OCI-LY3 (cell line): ENCODE measurements around the gene ERGIC1.

ENCODE experiments used
- EZH2phosphoT487 ChIP-seq: fragments of 200-600 bp; shearing (Covaris generic); IDR thresholded peaks from 2 replicates; pipeline ENCODE4 v1.6.1; 2018; ENCODE audit warnings: antibody characterized with exemption, mixed run types, low read depth
- TF ChIP-seq, protein P1 (sequence below): fragments of 200-600, 300-600 bp; sonication (generic); IDR thresholded peaks from 2 replicates; pipeline ENCODE4 v1.5.1; 2014; ENCODE audit warnings: antibody characterized with exemption, low read length, low read depth

DNA sequence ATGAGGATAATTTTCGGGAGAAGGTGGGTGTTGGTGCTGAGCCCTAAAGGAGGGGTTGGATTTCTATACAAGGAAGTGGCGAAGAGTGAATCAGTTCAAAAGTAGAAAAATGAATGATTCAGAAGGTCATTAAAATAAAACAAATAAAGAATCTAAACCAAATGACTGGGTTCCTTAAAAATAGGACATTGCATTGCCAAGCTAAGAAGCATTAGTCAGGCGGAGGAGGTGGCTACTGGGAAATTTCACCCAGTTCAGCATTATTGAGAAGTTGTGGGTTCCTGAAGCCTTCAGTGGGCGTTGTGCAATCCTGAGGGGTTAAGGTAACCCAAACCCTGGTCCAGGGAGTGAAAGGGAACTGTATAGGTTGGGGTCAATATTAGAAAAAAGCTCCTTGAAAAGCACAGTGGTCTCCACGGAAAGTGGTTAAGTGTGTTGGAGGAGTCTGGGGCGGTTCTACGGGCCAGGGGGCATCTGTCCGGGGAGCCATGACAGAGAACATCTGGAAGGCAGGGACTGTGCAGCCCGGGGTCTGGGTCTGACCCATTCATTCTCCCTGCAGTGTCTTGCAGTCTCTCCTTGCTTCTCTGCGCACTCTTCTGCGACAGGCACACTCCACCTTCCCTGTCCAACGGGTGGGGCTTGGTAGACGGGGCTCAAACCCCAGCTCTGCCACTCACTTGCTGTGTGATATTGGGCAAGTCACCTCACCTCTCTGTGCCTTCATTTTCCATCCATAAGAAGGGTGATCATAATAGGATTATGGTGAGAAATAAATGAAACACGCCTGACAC lies 35.4 kb upstream of the ERGIC1 start:
- TF ChIP-seq, protein P1, sequence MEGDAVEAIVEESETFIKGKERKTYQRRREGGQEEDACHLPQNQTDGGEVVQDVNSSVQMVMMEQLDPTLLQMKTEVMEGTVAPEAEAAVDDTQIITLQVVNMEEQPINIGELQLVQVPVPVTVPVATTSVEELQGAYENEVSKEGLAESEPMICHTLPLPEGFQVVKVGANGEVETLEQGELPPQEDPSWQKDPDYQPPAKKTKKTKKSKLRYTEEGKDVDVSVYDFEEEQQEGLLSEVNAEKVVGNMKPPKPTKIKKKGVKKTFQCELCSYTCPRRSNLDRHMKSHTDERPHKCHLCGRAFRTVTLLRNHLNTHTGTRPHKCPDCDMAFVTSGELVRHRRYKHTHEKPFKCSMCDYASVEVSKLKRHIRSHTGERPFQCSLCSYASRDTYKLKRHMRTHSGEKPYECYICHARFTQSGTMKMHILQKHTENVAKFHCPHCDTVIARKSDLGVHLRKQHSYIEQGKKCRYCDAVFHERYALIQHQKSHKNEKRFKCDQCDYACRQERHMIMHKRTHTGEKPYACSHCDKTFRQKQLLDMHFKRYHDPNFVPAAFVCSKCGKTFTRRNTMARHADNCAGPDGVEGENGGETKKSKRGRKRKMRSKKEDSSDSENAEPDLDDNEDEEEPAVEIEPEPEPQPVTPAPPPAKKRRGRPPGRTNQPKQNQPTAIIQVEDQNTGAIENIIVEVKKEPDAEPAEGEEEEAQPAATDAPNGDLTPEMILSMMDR: no peak
- no peak for TF ChIP-seq EZH2phosphoT487
